Activated T-cell treated with anti-CD3 and anti-CD28 coated beads, Interleukin-2, amount 50 U/mL, for 24 hours (primary cell): ENCODE results near the gene GPR137C.
"Not testable (repeated sequence)": the region's sequence is repeated elsewhere in the genome, so short reads cannot be mapped to it uniquely, and the experiment has no call there.

Experiments
- DNase-seq: peaks from one replicate; pipeline ENCODE4 v3.0.0-alpha.2; 2020
- H3K27ac Mint-ChIP-seq: 2 replicates; pipeline ENCODE4 v1.8.0; 2020; ENCODE audit warnings: mild to moderate bottlenecking, mixed read lengths
- H3K27me3 Mint-ChIP-seq: 2 replicates; pipeline ENCODE4 v1.8.0; 2020; ENCODE audit warnings: mixed read lengths
- H3K36me3 Mint-ChIP-seq: 2 replicates; pipeline ENCODE4 v1.8.0; 2020; ENCODE audit warnings: low read depth, mixed read lengths
- H3K4me1 Mint-ChIP-seq: 2 replicates; pipeline ENCODE4 v1.8.0; 2020; ENCODE audit warnings: low read depth, mixed read lengths
- H3K4me3 Mint-ChIP-seq: 2 replicates; pipeline ENCODE4 v1.8.0; 2020; ENCODE audit warnings: mild to moderate bottlenecking, moderate library complexity, mixed read lengths
- H3K9me3 Mint-ChIP-seq: 2 replicates; pipeline ENCODE4 v1.8.0; 2020; ENCODE audit warnings: mixed read lengths

GPR137C gene

GRCh38 chr14:52551205-52551604 lies 1.4 kb upstream of the GPR137C start:
- H3K27ac Mint-ChIP-seq: peak overlapping the region; percentile 91
- no peaks in the 10 kb centered on the region for H3K9me3 Mint-ChIP-seq
- peaks cover 29% of the 10 kb centered on the region for H3K4me1 Mint-ChIP-seq
- no peak for DNase-seq
- peaks cover 8% of the 10 kb centered on the region for H3K27me3 Mint-ChIP-seq
- peaks cover 2% of the 10 kb centered on the region for H3K36me3 Mint-ChIP-seq
- peak overlapping the region; percentile 87 for H3K4me3 Mint-ChIP-seq

DNA sequence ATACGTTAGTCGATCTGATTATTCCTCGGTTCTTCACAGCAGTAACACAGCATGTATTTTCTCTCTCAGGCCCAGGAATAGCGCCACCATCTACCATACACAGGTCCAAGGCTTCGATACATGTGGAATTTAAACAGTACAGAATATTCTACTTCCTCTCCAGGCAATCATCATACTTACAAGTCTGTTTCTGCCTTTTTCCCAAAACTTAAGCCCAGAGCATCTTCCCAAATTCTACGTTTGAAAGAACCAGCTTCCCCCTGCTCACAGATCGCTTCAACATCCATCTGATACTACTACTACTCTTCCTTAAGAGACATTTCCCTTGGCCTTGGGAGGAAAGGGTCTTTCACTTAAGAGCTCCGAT lies 957 bp upstream of the GPR137C start:
- DNase-seq: no peak
- Mint-ChIP-seq H3K4me3 (peak overlapping the region; percentile 87), H3K36me3 (peaks cover 2% of the 10 kb centered on the region), H3K27ac (peak overlapping the region; percentile 91), H3K4me1 (peaks cover 29% of the 10 kb centered on the region), H3K27me3 (peaks cover 8% of the 10 kb centered on the region), H3K9me3 (no peaks in the 10 kb centered on the region)

DNA sequence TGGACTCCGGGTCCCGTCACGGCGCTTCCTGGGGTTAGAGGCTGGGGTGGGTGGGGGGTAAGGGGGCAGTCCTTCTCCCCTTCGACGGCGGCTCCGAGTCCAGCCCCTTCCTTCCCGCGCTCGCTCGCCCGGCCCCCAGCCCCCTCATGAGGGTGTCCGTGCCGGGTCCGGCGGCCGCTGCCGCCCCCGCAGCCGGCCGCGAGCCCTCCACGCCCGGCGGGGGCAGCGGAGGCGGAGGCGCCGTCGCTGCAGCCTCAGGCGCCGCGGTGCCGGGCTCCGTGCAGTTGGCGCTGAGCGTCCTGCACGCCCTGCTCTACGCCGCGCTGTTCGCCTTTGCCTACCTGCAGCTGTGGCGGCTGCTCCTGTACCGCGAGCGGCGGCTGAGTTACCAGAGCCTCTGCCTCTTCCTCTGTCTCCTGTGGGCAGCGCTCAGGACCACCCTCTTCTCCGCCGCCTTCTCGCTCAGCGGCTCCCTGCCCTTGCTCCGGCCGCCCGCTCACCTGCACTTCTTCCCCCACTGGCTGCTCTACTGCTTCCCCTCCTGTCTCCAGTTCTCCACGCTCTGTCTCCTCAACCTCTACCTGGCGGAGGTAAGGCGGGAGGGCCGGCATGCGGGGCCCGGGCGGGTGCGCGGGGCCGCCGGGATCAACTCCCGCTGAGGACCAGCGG lies 500 bp downstream of the GPR137C start:
- Mint-ChIP-seq H3K9me3 (no peaks in the 10 kb centered on the region), H3K4me1 (peaks cover 29% of the 10 kb centered on the region), H3K27ac (peak overlapping the region; percentile 58), H3K27me3 (peaks cover 8% of the 10 kb centered on the region), H3K36me3 (peaks cover 2% of the 10 kb centered on the region), H3K4me3 (peak overlapping the region; percentile 87)
- peak; percentile 67 for DNase-seq

DNA sequence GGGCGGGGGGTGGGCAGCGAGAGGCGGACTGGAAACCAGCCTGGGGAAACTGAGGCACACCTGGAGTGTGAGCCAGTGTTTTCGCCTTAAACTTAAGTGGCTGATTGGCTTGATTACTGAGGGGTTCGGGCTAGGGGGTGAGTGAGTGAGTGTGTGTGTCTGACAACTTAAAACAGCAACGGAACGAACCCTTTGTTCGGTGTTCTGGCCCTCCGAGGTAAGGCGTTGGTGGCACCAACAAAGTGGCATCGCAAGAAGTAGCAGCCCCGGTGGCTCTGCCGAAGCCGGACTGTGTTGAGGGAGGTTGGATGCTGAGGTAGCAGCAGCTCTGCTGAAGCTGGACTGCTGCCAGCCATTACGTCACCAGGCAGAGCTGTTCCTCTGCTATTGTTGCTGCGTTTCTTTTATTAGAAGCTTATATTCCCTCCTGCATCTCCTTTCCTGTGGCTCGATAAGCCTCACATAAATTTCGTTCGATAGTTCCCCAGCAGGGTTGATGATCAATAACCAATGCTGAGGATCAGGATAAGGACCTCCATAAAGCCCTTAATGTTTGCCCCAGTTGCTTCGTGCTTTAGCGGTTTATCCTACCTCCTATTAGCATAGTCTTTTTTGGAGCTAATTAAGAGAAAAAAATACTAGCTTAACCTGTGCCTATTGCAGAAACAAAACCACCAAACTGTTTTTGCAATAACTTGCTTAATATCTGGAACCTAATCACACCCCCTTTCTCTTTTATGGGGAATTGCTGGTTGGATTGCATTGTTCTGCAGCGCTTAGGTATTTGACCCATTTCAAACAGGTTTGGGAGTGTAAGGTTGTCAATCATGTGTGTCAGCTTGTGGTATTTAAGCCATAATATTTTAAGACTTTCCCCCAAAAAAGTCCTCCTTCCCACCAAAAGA lies 1.3 kb downstream of the GPR137C start:
- peaks cover 29% of the 10 kb centered on the region for H3K4me1 Mint-ChIP-seq
- no peaks in the 10 kb centered on the region for H3K9me3 Mint-ChIP-seq
- peak overlapping the region; percentile 87 for H3K4me3 Mint-ChIP-seq
- H3K36me3 Mint-ChIP-seq: peaks cover 2% of the 10 kb centered on the region
- DNase-seq: peak; percentile 80
- peaks cover 8% of the 10 kb centered on the region for H3K27me3 Mint-ChIP-seq
- H3K27ac Mint-ChIP-seq: peak overlapping the region; percentile 83

- Mint-ChIP-seq H3K4me3 (no peak overlapping the region), H3K4me1 (peaks cover 3% of the 10 kb centered on the region), H3K27me3 (peaks cover 8% of the 10 kb centered on the region), H3K9me3 (no peaks in the 10 kb centered on the region), H3K36me3 (peaks cover under 1% of the 10 kb centered on the region), H3K27ac (no peak overlapping the region)
- no peak for DNase-seq
Measured at GRCh38 chr14:52558688-52559087, 6.1 kb downstream of the GPR137C start.

DNA sequence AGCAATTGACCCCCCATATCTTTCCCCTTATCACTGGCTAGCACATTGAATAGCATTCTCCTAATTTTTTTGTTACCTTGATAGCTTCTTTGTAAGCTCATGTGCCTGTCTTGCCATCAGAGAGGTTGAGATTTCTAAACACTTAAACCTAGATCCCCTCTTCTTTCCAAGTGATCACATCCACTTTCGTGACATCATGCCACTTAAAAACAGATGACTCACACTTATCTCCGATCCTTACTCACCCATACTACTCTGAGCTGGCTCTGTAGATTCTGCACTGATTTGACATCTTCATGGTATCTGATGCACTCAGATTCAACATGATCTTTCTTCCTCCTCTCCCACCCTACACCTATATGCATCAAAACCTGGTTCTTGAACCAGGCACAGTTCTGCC lies 10.5 kb downstream of the GPR137C start:
- Mint-ChIP-seq H3K4me1 (no peaks in the 10 kb centered on the region), H3K36me3 (no peaks in the 10 kb centered on the region)
- DNase-seq: no peak

GRCh38 chr14:52568454-52568853 lies 15.8 kb downstream of the GPR137C start:
- H3K4me3 Mint-ChIP-seq, DNase-seq, H3K4me1 Mint-ChIP-seq, H3K36me3 Mint-ChIP-seq, H3K27ac Mint-ChIP-seq: not testable (repeated sequence)
- H3K9me3 Mint-ChIP-seq: peaks cover 28% of the 10 kb centered on the region
- peaks cover 15% of the 10 kb centered on the region for H3K27me3 Mint-ChIP-seq

More for the DNA sequence above, 10.5 kb downstream of the GPR137C start:
- Mint-ChIP-seq H3K27me3 (peaks cover 7% of the 10 kb centered on the region), H3K27ac (no peak overlapping the region), H3K4me3 (no peak overlapping the region), H3K9me3 (no peaks in the 10 kb centered on the region)

- no peaks in the 10 kb centered on the region for H3K4me1 Mint-ChIP-seq
- no peak overlapping the region for H3K4me3 Mint-ChIP-seq
- H3K27me3 Mint-ChIP-seq: peaks cover 2% of the 10 kb centered on the region
- no peak overlapping the region for H3K27ac Mint-ChIP-seq
- peaks cover 20% of the 10 kb centered on the region for H3K9me3 Mint-ChIP-seq
- DNase-seq: no peak
- peaks cover 4% of the 10 kb centered on the region for H3K36me3 Mint-ChIP-seq
Measured at GRCh38 chr14:52575858-52576257, 23.2 kb downstream of the GPR137C start.

GRCh38 chr14:52583544-52583943 lies 30.9 kb downstream of the GPR137C start:
- no peaks in the 10 kb centered on the region for H3K4me1 Mint-ChIP-seq
- H3K4me3 Mint-ChIP-seq: no peak overlapping the region
- no peak for DNase-seq
- H3K9me3 Mint-ChIP-seq: no peaks in the 10 kb centered on the region
- H3K36me3 Mint-ChIP-seq: no peaks in the 10 kb centered on the region
- no peak overlapping the region for H3K27ac Mint-ChIP-seq
- H3K27me3 Mint-ChIP-seq: no peaks in the 10 kb centered on the region

DNA sequence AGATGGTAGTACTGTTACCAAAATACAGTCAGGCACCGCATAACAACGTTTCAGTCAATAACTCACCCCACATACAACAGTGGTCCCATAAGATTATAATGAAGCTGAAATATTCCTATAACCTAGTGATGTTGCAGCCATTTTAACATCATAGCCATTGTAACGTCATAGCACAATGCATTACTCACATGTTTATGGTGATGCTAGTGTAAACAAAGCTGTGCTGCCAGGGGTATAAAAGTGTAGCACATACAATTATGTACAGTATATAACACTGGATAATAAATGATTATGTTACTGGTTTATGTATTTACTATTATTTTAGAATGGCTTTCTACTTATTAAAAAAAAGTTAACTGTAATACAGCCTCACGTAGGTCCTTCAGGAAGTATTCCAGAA lies 37.0 kb downstream of the GPR137C start:
- no peaks in the 10 kb centered on the region for H3K9me3 Mint-ChIP-seq
- H3K36me3 Mint-ChIP-seq: no peaks in the 10 kb centered on the region
- H3K4me3 Mint-ChIP-seq: no peak overlapping the region
- H3K27ac Mint-ChIP-seq: no peak overlapping the region
- no peak for DNase-seq
- no peaks in the 10 kb centered on the region for H3K27me3 Mint-ChIP-seq
- no peaks in the 10 kb centered on the region for H3K4me1 Mint-ChIP-seq

DNA sequence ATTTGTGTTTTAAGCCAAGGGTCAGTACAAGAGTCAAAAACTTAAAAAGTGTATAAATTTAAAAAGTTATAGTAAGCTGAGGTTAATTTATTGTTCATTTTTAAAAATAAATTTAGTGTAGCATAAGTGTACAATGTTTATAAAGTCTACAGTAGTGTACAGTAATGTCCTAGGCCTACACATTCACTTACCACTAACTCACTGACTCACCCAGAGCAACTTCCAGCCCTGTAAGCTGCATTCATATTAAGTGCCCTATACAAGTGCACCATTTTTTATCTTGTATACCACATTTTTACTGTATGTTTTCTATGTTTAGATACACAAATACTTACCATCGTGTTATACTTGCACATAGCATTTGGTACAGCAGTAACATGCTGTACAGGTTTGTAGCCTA lies 37.7 kb downstream of the GPR137C start:
- Mint-ChIP-seq H3K4me3 (no peak overlapping the region), H3K4me1 (no peaks in the 10 kb centered on the region), H3K36me3 (no peaks in the 10 kb centered on the region), H3K27ac (no peak overlapping the region), H3K9me3 (peaks cover 3% of the 10 kb centered on the region), H3K27me3 (no peaks in the 10 kb centered on the region)
- no peak for DNase-seq

GRCh38 chr14:52596320-52596719 lies 43.7 kb downstream of the GPR137C start:
- no peaks in the 10 kb centered on the region for H3K27me3 Mint-ChIP-seq

DNA sequence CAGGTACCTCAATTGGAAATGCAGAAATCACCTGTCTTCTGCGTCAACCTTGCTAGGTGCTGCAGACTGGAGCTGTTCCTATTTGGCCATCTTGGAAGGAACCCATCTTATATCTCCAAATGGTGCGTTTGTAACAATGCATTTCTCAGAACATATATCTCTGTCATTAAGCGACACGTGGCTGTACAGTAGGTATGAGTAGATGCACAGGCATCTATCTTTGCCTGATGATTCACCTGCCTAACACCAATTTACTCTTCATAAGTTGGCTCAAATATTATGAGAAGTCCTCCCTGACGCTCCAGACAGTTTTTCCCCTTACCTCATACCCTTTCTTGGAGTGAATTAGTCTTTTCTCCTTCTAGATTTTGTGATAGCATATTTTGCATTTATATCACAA lies 44.2 kb downstream of the GPR137C start:
- H3K27me3 Mint-ChIP-seq: no peaks in the 10 kb centered on the region
- no peak for DNase-seq
- H3K27ac Mint-ChIP-seq: no peak overlapping the region
- peaks cover 3% of the 10 kb centered on the region for H3K9me3 Mint-ChIP-seq
- no peak overlapping the region for H3K4me3 Mint-ChIP-seq
- H3K36me3 Mint-ChIP-seq: no peaks in the 10 kb centered on the region
- no peaks in the 10 kb centered on the region for H3K4me1 Mint-ChIP-seq

More at GRCh38 chr14:52596320-52596719, 43.7 kb downstream of the GPR137C start:
- Mint-ChIP-seq H3K4me1 (no peaks in the 10 kb centered on the region), H3K27ac (no peak overlapping the region), H3K4me3 (no peak overlapping the region), H3K36me3 (no peaks in the 10 kb centered on the region), H3K9me3 (peaks cover 3% of the 10 kb centered on the region)
- DNase-seq: no peak

GRCh38 chr14:52598568-52598967 lies 45.9 kb downstream of the GPR137C start:
- H3K4me1 Mint-ChIP-seq: no peaks in the 10 kb centered on the region
- H3K27ac Mint-ChIP-seq: no peak overlapping the region
- H3K27me3 Mint-ChIP-seq: no peaks in the 10 kb centered on the region
- peaks cover 3% of the 10 kb centered on the region for H3K9me3 Mint-ChIP-seq
- no peak for DNase-seq
- no peak overlapping the region for H3K4me3 Mint-ChIP-seq
- H3K36me3 Mint-ChIP-seq: no peaks in the 10 kb centered on the region

DNA sequence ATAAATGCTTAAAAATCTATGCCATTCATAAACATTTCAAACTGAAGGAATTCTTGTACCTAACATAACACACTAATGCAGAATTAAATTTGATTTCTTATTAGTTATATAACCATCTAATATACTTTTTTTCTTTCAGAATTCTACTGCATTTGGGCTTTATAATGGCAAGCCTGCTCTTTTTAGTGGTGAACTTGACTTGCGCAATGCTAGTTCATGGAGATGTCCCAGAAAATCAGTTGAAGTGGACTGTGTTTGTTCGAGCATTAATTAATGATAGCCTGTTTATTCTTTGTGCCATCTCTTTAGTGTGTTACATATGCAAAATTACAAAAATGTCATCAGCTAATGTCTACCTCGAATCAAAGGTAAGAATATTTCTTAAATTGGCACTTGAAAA lies 47.3 kb downstream of the GPR137C start:
- no peak for DNase-seq
- no peaks in the 10 kb centered on the region for H3K4me1 Mint-ChIP-seq
- no peaks in the 10 kb centered on the region for H3K36me3 Mint-ChIP-seq
- H3K9me3 Mint-ChIP-seq: peaks cover 3% of the 10 kb centered on the region
- H3K4me3 Mint-ChIP-seq: no peak overlapping the region
- H3K27ac Mint-ChIP-seq: no peak overlapping the region
- no peaks in the 10 kb centered on the region for H3K27me3 Mint-ChIP-seq
